Activated naive CD8-positive, alpha-beta T cell treated with anti-CD3 and anti-CD28 coated beads, Interleukin-2, amount 50 U/mL, for 16 hours (primary cell): ENCODE results near the gene SHB.

ENCODE experiments used
- DNase-seq: peaks from one replicate; pipeline ENCODE4 v3.0.0-alpha.2; 2020; ENCODE audit warnings: low read depth, low spot score

Gene SHB

GRCh38 chr9:38068701-38069628 lies at the start of gene SHB:
TSS of gene SHB (minus strand) at chr9:38069227. CDS start at chr9:38068645, 582 bp downstream.
- peak; percentile 71 for DNase-seq

DNA sequence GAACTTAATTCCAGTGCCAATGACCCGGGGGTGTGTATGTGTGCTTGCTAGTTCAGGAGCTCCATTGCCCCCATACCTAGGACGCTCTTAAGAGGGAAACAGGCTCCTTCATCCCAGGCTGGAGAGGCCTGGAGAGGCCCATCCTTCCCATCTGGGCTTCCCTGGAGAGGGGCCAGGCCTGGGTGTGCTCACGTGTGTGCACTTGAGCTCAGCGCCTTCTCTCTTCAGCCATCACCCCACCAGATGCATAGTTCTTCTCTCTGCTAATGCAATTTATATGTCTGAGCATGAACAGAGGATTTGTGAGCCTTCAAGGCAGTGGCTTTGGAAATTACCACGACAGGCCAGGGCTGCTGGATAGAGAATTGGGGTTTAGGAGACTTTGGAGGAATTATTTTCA lies 48.6 kb upstream of the SHB start:
- no peak for DNase-seq

DNA sequence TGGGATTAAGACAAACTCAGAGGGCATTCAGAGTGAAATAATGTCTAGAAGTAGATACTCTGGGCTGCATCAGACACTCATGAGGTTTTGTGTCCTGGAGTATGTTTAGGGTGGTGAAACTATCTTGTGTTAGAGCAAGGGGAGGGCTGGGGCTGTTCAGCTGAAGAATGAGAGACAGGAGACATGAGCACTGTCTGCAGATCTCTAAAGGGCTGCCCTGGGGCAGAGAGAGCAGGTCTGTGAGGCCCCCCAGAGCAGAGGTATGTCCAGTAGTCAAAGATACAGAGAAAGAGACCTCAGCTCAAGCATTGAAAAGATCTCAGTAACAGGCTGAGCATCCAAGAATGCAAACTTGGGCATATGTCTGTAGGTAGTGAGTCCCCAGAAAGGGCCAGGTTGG lies 45.9 kb upstream of the SHB start:
- no peak for DNase-seq

DNA sequence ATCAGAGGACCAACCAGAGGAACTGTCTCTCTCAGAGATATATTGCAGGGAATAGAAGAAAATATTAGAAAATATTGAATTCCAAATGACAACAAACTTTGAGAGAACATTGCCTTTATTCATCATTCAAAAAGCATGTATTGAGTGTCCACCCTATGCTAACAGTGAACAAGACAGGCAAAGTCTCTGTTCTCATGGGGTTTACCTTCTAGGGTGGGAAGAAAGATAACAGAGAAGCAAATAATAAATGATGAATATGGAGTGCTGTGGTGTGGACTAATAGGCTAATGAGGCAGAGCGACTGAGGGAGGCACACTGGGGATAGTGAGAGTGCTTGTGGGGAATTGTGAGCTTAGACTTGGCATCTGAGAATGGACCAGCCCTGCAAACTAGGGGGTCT lies 43.4 kb upstream of the SHB start:
- no peak for DNase-seq

- DNase-seq: no peak
These were observed 43.0 kb upstream of the SHB start for GRCh38 chr9:38112049-38112448.

DNA sequence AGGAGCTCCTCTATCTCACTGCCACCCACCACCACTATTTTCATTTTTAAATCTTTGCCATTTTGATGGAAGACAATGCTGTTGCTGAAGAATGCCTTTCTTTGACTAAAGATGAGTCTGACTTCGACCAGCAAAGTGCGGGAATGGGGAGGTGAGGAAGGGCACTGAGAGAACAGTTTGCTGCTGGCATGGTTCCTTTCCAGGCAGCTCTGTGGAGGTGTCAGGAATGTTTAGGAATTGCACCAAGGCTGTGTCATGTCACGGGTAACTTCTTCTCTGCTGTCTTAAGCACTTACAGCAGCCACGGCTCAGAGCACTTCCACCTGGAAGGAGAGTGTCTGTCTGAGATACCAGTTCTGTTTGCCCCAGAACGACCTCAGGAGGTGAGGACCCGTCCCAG lies 41.4 kb upstream of the SHB start:
- no peak for DNase-seq

- no peak for DNase-seq
These were observed 40.6 kb upstream of the SHB start for GRCh38 chr9:38109601-38110000.

DNA sequence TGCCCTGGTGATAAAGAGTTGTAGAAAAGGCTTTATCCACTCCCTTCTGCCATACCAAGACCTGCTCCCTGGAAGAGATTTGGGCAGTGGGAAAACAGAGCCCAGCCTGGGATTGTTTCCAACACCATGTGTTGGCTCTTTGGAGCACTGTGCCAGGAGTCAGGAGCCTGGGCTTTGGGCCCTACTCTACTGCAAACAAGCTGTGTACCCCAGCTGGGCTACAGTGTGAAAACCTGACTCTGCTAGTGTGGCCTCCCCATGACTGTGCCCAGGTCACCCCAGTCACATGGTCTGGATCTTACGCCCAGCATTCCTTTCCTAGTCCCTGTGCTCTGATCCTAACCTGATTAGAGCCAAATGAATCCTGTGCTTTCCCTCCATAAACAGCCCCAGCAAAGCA lies 39.3 kb upstream of the SHB start:
- DNase-seq: no peak

DNA sequence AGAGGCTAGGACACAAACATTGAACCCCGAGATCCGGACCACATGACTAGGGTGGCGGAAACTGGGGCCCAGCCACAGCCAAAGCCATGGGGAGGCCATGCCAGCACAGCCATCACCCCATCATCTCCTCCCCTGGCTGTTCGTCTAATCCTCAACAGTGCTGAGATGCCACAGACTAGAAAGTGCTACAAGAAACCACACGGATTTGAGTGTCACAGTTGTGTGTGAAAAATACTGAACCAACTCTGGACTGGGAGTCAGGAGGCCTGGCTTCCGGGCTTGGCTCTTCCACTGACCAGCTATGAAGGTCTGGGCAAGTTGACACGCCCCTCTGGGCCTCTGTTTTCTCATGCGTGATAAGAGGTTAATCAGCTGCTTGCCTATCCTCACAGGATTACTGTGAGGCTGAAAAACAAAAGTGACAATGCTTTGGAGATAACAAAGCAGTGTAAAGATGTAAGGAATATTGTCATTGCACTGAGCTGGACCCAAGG lies 38.8 kb upstream of the SHB start:
- DNase-seq: no peak

GRCh38 chr9:38107405-38107804 lies 38.4 kb upstream of the SHB start:
- no peak for DNase-seq

DNA sequence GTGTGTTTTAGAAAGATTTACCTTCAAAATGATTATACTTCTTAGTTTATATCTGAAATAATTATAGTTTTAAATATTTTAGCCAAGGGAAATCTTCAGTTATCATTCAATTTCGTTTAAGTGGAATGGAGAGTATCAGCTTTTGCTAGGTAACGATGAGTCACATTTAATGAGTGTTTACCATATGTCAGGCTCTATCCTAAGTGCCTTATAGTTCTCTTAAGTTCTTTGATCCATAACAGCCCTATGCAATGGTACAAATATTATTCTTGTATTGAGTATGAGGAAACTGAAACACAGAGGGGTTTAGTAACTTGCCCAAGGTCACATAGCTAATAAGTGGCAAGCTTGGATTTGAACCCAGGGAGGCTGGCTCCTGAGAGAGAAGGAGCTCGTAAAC lies 37.5 kb upstream of the SHB start:
- no peak for DNase-seq

- no peak for DNase-seq
These were observed 34.3 kb upstream of the SHB start for GRCh38 chr9:38103340-38103739.

- DNase-seq: no peak
These were observed 32.4 kb upstream of the SHB start for GRCh38 chr9:38101423-38101822.

DNA sequence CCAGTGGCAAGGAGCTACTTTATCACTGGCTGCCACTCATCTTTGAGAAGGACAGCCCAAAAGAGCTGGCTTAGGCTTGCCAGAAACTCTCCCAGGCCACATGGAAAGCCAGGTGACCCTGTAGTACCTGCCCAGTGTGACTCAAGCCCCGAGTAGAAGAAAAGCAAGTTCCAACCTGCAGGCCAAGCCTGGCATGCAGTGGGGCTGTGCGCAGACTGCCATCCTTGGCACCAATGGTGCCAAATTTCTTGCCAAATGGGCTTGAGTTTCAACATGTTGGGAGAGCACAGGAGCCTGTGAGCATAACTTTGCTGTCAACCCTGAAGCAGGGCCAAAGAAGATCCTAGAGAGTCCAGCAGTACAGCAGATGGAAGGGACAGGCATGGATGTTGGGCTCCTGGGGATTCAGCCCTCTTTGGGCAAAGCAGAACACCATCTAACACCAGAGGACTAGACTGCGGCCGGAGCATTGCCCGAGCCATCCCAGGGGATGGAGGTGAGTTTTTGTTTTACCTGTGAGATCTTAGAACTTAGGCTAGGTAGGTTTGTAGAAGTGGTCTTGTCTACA lies 27.3 kb upstream of the SHB start:
- no peak for DNase-seq

GRCh38 chr9:38094165-38094564 lies 25.1 kb upstream of the SHB start:
- no peak for DNase-seq

GRCh38 chr9:38092656-38093055 lies 23.6 kb upstream of the SHB start:
- no peak for DNase-seq

DNA sequence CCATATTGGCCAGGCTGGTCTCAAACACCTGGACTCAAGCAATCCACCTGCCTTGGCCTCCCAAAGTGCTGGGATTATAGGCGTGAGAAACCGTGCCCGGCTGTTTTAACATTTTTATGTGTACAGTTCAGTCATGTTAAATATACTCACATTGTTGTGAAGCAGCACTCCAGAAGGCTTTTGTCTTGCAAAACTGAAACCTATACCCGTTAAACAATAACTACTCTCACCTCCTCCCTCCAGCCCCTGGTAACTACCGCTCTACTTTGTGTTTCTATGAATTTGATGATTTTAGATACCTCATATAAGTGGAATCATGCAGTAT lies 23.1 kb upstream of the SHB start:
- no peak for DNase-seq

DNA sequence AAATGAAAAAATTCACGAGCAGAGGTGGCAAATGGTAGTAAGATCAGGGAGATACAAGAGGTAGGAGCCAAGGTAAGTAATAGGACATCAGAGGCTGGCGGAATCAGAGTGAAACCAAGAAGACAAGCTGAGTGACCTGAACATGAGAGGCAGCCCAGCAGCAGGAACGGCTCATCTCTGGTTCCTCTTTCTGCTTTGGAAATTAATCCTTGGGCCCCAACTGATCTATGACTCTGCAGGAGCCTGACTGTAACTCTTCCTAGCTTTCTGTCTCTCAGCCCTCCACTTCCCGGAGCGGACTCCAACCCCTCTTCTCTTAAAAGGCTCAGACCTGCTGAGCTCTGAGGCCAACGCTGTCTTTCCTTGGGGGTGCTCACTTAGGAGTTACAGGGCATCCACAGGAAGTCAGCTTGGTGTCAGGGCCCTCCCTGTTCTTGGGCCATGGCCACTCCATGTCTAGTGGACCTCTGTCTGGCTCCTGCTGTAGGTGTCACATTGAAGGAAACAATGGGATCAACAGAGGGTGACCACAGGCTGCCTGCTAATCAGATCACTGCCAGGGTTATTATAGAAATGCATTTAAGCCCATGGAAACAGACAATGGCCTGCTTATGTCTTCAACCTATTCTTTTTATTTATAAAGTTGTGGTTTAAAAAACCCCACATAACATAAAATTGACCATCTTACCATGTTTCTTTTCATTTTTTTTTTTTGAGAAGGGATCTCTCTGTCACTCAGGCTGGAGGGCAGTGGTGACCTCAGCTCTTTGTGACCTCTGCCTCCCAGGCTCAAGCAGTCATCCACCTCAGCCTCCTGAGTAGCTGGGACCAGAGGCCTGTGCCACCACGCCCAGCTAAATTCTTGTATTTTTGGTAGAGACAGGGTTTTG lies 22.5 kb upstream of the SHB start:
- DNase-seq: no peak

- DNase-seq: no peak
These were observed 21.1 kb upstream of the SHB start for GRCh38 chr9:38090170-38090569.

- DNase-seq: no peak
These were observed 20.5 kb upstream of the SHB start for GRCh38 chr9:38089387-38090165.
